ENCODE results near the gene SLC8A1.

SLC8A1 gene

DNA sequence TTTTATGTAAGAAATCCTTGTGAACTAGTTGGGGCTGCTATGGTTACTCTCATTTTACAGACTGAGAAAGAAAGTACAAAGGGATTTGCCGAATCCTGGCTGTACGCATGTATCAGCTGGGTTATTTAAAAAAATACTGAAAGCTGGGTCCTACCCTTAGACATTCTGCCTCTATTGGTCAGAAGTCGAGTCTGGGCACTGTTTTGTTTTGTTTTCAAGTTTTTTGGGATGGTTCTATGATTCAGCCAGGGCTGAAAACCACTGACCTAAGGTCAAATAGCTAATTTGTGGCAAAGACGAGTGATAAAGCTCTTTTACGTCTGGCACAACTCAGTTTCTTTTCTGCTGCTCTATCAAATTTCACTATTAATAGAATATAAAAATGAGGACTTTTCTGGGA lies 5.9 kb upstream of the SLC8A1 start:
- no peak for DNase-seq

DNA sequence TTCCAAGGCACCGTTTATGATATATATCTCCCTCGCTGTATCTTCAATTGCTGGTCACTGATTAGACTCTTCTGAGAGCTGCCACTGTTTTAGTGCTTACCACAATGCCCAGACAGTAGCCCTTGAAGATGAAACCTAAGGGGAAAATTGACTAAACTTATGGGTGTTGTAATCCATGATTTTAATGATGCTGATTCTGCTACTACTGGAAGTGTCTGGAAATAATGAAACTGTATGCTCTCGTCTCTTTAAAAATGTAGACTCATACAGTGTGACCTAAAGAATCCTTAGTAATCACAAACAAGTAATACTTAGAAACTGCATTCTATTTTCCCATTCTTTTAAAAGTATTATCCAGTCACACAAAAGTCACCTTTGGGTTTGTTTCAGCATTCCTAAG lies 5.5 kb upstream of the SLC8A1 start:
- DNase-seq, result no peak

DNA sequence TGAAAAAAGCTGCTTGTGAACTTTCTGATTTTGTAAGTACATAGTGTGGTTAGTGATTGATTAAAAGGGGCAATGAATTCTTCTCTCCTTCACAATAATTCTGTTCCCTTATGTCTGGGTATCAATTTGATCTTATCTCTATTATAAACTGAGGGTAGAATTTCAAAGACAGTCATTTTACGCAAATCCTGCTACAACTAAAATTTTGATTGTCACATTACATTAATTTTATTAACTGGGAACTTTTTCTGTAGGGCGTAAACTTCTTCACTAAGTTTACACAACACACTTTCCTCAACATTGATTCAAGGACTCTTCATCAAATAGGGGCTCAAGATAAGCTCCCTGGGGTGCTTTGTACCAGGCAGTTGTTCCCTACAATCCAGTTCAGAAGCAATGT lies 5.0 kb upstream of the SLC8A1 start:
- DNase-seq, result no peak

DNA sequence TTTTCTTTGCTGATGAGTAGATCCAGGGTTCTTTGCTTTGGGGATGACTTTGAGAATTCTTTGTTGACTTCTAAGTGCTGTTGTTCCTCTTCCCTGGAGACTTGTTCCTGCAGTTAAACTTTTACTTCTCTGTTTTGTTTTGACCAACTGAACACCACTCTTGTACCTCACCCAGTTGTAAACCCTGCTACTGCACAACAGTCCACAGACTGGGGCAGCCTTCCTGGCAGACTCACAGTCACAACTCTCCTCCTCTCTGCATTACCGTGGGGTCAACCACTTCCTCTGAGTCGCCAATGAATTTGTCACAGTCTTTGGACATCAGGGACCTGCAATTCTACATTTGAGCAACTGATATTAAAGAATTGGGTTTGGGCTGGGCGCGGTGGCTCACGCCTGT lies 3.8 kb upstream of the SLC8A1 start:
- no peak for DNase-seq

DNA sequence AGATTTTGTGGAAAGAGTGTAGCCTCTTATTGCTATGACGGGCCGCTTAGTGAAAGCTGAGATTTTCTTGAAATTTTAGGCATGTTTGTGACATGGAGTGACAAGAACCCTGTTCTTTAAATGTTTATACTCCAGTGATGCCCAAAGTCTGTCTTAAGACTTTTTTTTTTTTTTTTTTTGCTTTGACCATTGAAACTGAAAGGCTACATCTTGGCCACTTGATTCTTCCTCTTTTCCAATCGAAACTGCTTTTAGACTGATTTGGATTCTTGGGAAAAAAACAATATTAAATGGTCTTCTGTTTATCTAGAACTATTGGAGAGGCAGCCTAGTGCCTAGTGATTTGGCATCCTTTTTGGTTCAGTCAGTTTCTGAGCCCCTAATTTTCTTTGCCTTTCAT lies 2.4 kb upstream of the SLC8A1 start:
- no peak for DNase-seq

DNA sequence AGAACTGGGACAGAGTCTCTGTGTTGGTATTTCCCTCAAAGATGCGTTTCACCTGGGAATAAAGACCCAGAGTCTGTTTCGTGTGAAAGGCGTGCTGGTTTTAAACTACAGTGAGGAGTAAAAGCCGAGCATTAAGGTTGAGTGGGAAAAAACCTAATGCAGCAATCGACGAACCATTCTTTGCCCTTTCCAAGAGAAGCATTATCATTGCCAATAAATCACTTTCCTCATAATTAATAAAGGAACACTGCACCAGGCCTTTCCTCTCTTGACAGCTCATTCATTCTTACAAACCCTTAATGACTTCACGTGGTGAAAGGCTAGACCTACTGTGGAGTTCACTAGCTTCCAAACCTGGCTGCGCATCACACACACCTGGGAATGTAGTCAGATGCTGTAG lies 896 bp upstream of the SLC8A1 start:
- DNase-seq, result no peak

DNA sequence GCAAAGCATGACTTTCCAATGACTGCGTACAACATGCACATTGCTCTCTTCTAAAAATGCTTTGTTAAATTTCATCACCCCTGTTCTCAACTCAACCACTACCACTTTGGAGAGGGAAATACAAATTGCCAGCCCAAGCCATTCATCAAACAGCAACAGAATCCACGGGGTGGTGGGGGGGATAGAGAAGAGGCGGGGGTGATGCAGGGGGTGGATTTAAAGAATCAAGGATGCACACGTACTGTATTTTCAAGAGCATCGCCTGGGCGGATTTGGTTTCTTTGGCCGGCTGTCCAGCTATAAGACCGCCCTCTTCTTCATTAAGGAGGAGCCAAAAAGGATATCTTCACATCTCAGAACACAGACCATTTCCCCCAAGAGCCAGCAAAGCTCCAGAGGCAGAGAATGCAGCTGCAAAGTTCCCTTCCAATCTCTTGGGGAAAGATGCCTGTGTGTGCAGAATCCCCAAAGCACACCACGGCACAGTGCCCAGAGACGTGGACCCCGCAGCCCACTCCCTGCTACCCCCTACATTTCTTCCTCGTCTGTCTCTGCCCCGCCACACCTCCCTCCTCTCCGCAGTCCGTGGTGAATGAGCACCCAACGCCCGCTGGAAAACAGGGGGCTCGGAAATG lies 977 bp downstream of the SLC8A1 start:
- no peak for DNase-seq

DNA sequence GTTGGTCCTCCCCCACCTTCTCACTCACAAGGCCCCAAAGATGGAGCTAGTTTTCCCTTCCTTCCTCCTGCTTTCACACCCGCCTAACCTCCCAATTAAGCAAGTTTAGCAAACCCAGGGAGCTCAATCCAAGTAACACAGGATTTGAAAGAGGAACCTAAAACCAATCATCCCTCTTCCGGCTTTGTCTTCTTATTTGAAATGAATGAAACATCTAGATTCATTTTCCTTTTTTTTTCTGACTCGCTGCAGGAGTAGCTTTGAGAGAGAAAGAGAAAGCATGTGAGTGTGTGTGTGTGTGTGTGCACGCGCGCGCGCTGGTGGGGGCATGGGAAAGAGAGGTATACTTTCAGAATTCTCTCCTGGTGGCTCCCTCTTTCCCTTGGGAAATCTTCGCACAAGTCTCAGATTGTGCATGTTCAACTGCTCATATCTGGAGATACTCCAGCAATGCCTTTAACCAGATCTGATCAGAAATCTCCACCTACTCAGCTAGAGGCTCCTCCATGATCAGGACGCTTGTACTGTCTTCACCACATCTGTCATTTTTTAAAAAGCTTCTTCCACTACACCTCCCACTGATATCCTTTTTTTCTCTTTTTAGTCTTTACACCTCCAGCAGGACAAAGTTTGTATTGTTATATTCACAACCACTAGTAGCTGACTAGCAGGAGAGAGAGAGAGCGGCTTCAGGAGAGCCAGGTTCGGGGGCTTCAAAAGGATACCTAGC lies 1.7 kb downstream of the SLC8A1 start:
- DNase-seq, result no peak

DNA sequence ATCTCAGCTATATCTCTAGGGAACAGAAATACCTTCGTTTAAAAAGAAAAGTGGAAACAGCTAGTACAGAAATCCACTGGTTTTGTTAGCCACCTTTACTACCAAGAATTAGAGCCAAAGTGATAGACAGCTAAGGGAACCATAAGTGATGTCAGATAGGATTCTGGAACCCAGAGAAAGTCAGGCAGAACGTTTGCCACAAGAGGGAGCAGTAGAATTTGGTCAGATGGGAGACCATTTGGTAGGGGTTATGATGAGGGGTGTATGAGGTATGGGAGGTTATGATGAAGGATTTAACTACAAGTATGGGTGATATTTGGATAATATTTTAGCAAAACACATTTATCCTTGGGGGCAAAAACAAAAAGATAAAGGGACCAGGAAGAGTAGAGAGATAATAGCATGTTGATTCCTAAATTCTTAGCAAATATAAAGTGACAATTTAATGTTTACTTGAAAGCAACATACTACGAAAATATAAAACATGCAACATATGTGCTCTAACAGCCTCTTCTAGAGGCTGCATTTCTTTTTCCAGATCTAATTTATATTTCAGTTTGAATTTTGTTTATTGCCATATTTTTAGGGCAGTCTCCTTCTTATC lies 3.3 kb downstream of the SLC8A1 start:
- DNase-seq, result no peak

DNA sequence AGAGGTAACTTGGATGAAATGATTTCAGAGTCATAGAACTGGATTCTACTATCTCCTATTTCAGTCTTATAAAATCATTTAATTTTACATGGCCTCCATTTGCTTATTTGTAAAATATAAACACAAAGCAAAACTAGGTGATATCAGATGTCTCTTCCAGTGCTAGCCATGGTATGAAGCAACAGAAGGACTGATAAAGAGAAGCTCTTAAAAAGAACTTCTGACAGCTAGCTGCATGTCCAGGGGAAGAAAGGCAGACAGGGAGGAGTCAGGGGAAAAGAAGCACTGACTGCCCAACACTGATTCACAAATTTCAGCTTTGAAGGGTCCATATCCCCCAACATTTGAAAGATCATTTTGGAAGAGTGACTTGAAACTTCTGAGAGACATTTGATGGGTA lies 6.4 kb downstream of the SLC8A1 start:
- DNase-seq, result no peak

DNA sequence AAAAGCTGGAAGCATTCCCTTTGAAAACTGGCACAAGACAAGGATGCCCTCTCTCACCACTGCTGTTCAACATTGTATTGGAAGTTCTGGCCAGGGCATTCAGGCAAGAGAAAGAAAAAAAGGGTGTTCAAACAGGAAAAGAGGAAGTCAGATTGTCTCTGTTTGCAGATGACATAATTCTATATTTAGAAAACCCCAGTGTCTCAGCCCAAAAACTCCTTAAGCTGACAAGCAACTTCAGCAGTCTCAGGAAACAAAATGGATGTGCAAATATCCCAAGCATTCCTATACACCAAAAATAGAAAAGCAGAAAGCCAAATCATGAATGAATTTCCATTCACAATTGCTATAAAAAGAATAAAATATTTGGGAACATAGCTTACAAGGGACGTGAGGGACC lies 11.1 kb downstream of the SLC8A1 start:
- DNase-seq, result no peak

DNA sequence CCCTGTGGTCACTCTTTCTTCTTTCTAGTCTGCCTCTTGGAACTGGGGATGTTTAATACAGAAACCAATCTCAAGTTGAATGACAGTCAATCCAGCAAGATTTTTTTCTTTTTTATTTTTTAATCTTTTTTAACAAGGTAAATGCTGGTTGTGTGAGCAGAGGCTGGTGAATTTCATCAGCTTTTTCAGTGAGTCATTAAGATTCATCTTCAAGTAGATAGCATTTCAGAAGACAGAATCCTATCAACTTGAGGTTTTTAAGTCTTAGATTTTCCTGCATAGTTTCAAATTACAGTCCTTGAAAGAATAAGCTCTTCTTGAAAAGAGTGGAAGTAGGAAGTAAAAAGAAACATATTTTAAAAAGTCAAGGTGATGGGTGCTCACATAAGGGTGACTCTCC lies 12.4 kb downstream of the SLC8A1 start:
- DNase-seq, result no peak

DNA sequence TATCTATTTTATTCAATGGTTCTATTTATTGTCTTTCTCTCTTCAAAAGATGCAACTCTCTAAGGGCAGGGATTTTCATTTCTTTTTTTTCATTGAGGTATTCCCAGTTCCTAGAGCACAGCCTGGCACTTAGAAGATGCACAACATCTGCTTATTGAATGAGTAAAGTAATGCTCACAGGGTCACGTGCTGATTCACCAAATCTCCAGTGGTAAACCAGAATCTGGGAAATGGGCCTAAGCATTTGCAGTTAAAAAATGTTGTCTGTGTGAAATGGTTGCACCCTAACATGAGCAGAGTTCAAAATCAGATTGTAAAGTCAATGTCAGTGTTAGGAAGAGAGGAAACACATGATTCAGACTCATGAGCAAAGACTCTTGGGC lies 15.8 kb downstream of the SLC8A1 start:
- DNase-seq, result no peak

DNA sequence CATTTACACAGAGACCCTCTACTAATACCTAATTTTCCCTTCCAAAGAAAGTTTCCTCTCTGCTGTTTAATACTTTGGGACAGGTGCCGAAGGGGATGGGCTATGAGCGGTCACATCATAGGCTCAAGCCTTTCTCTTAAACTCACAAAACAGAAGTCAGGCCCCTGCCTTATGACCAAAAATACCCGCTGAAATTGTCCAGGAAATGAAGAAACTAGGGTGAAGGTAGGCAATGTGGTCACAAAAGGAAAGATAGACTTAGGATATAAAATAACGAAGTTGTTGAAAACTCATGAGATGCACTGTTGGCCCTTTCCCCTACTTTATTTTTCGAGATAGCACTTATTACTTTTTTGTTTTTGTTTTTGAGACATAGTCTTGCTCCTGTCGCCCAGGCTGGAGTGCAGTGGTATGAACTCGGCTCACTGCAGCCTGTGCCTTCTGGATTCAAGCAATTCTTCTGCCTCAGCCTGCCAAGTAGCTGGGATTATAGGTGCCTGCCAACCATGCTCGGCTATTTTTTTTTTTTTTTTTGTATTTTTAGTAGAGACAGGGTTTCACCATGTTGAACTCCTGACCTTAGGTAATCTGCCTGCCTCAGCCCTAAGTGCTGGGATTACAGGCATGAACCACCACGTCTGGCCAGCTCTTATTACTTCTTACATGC lies 16.3 kb downstream of the SLC8A1 start:
- no peak for DNase-seq

DNA sequence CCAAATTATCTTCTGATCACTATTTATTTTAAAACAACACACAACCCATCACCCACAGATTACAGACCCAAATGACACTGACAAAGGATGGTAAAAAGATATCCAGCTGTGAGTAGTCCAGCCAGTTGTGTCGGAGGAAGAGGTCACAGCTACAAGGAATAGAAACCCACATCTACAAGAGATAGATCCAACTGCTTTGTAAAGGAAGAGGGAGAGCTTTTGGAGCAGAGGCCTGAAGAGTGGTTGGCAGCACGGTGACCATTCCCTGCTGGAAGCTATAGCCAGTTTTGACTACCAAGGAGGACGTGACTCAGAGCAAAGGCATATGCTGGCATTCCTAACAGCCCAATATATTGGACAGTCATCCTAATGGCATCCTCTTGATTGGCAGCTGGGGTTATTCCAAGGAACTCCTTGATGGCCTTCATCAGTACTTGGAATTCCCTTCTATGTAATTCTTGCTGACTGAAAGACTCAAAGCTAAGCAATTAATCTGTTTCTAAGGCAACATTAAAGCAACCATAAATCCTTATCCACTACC lies 17.1 kb downstream of the SLC8A1 start:
- no peak for DNase-seq

DNA sequence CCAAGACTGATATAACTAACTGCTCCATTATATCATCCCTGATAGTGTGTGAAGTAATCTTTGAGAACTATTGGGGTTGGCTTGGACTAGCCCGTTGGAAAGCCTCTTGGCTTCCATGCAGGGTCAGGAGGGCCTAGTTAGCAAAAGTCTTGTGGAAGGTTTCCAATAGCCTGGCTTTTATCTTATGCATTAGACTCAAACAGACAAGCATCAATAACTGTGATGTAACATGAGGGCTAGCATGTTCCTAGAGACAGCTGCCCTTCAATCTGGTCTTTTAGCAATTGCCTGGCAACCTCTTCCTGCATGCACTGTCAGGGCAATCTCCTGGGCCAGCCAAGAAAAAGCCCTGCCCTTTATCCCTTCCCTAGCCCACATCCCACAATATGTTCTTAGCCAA lies 18.2 kb downstream of the SLC8A1 start:
- DNase-seq, result no peak

DNA sequence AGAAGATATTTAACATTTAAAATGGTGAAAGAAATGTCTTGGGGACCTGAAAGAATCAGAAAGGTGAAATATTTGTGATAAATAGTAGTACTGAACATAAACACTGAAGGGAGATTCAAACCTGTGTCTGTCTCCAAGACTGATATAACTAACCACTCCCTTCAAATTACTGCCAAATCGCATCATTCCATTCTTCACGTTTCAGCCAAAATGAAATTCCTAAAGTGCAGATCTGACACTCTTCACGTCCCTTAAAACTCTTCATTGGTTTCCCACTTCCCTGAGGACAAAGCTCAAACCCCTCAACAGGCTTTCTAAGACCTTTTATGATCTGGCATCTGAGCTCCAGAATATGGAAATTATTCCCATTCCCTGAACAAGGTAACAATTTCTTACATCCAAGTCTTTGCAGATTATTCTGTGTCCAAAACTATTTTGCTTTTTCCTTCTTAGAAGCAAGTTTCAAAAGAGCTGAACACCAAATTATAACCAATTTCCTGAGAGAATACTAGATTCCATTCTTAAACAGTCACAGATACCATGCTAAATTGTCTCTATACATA lies 18.9 kb downstream of the SLC8A1 start:
- DNase-seq, result no peak

DNA sequence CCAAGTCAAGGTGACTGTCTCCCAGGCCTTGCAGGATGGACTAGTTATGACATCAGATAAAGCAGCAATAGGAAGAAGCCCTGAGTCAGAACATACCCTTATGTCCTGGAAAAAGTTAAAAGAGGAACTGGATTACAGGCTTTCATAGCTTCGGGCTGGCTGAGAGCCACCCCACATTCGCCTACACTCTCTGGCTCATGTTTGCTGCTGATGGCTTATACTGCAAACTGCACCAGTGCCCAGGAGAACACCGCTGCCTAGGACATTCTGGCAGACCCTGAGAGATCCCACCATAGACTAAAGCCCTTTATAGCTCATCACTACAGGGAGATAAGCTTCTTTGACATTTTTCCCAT lies 20.3 kb downstream of the SLC8A1 start:
- DNase-seq, result no peak

DNA sequence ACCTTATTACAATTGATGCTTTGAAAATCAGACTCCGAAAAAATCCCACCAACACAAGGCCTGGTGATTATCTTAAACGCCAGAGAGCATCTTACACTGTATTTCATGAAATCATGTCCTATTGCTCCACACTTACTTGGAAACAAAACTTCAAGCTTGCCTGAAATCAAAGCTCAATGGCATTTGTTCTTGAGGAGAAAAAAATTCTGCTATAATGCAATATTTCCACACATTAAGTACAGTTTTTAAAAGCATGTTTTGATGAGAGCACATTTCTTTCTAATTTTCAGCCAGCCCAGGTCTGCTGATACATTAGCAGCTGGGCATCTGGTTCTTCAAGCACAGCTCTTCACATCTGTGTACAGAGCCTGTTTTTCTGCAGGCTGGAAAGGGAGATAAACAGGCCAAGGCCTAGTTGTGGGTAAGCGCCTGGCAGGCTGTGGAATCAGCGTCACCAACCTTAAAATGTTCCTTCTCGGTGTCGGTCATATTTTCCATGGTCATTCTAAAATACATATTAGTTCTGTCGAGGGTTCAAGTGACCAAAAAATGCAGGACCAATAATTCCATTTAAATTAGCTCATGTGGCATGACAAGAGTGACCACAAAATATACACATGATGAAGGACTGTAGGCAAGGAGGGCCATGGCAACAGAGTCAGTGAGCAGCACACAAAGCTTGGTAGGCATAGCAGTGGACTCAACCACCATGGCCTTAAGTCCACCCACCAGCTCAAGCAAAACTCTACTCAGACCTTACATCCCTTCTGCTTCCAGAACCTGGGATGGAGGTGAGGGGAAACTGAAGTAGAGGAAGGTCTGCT lies 20.9 kb downstream of the SLC8A1 start:
- DNase-seq, result no peak

DNA sequence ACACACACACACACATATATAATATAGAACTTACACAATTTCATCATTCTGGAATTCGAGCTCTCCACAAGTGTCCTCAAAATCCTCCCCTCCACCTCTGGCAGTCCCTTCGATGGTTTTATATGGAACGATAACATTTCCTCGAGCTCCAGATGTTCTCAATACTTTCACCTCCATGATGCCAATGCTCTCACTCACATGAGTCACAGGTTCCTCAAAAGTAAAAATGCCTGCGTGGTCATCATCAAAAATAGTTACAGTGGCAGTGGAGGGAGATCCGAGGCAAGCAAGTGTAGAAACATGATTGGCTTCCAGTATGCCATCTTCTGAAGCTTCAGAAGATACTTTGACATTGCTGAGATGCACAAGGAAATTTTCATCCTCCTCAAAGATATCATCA lies 23.5 kb downstream of the SLC8A1 start:
- DNase-seq, result no peak

DNA sequence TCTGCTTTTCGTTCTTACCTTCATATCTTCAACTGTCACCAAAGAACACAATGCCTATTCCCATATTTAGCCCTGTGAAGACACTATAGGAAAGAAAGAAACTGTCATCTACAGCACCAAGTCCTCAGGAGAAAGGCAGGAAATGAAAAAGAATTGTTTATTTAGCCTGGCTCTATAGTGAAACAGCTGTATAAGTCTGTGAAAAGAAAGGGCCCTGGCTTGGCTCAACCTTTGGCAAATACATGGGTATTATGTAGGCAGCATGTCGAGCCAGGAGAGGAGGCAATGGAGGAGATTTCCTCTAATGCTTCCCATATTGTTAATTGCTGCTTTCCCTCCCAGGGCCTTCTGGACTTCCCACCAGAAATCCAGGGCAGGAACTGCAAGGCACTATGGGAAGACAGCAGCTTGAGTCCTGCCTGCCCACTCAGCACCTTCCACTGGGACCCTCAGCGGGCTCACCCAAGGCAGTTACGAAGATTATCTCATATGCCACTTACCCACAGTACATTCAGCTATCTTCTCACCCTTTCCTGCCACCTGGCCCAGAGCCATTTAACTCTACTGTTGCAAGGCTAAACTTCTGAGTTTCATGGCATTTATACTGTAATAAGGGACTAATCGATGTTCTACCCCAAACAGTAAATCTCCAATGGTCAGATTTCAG lies 30.1 kb downstream of the SLC8A1 start:
- no peak for DNase-seq

DNA sequence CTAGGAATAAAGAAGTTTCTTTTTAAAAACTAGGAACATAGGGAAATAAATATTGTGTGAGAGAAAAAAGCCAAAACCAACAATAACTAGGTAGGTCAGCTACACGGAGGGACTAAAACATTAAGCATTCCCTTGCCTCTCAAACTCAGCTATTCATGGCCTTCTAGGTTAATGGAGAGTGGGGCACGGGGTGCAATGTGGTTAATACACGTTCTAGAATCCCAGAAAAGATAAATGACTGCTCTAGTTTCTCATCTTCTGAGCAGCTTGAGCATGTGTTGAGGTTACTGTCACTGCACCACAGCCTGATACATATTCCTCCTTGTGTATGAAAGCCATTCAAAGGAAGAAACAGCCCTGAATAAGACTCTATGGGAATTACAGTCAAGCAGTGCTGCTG lies 31.4 kb downstream of the SLC8A1 start:
- no peak for DNase-seq
